Measurements from ENCODE around the gene BCO2. TPM values are rescaled to one million over a fixed set of nuclear protein-coding genes. Genes with fewer than 3 reads are reported as not detected.

The BCO2 gene
- polyA plus RNA-seq, 1 experiment, result 0.56 TPM

DNA sequence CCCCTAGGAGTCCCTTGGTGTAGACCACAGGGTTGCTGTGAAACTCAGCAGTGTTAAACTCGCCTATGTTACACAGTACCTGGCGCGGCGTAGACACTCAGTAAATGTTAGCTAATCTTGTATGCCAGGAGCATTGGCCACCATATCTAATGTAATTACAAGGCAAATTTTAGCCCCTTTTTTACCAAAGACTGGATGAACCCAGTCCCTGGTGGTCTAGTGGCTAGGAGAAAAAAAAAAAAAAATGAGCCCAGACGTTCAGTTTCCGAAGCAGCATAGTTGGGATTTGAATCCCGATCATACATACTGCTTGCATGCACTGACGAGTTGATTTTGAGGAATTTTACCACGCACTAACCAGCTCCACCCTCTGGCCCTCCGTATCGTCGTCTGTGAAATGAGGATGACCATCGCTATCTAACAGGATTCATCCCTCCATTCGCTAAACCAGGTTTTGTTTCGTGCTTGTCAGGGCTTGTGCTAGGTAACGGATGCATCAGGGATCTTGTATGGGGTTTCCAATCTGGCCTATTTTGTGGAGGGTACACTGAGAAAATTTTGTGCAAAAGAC lies 51.6 kb downstream of the BCO2 start:
- DNase-seq (ENCODE audit: low read depth), result no peak
- no peak for TF ChIP-seq CTCF (IDR thresholded peaks at IDR 0.05; ENCODE audit: insufficient read depth, low read depth, low read length)

DNA sequence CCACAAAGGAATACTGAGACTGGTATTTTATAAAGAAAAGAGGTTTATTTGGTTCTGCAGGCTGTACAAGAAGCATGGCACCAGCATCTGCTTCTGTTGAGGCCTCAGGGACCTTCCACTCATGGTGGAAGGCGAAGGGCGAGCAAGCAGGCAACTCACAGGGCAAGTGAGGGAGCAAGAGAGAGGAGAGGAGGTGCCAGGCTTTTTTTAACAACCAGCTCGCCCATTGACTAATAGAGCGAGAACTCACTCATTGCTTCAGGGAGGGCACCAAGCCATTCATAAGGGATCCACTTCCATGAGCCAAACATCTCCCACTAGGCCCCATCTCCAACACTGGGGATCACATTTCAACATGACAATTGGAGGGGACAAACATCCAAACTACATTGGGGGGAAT lies 52.2 kb downstream of the BCO2 start:
- no peak for TF ChIP-seq CTCF (IDR thresholded peaks at IDR 0.05; ENCODE audit: insufficient read depth, low read depth, low read length)
- Histone ChIP-seq H3K4me3 (ENCODE audit: low read depth, low read length) (peak overlapping the region; percentile 62), H3K27me3 (ENCODE audit: control insufficient read depth, insufficient read depth, low read length) (no peaks in the 10 kb centered on the region), H3K36me3 (ENCODE audit: control insufficient read depth, insufficient read depth, low read length) (peaks cover 3% of the 10 kb centered on the region)
- ChIA-PET POLR2A (interaction anchor here (0.7 kb wide), 1 partner anchor 1369 kb away, joined by 3 read pairs; no protein-coding TSS in a partner anchor), CTCF (interaction anchor here (0.9 to 20.9 kb wide), 2 partner anchors 13 to 53 kb away, joined by 3 to 560 read pairs; no protein-coding TSS in a partner anchor)
- no peak for DNase-seq (ENCODE audit: low read depth)

More for the DNA sequence above, 51.6 kb downstream of the BCO2 start:
- no peaks in the 10 kb centered on the region for H3K27me3 ChIP-seq (ENCODE audit: control insufficient read depth, insufficient read depth, low read length)
- H3K36me3 ChIP-seq (ENCODE audit: control insufficient read depth, insufficient read depth, low read length), result peaks cover 3% of the 10 kb centered on the region
- POLR2A ChIA-PET, result interaction anchor here (0.7 kb wide), 1 partner anchor 1368 kb away, joined by 3 read pairs; no protein-coding TSS in a partner anchor
- peak overlapping the region; percentile 62 for H3K4me3 ChIP-seq (ENCODE audit: low read depth, low read length)
- CTCF ChIA-PET, result interaction anchor here (0.9 to 20.9 kb wide), 3 partner anchors 13 to 53 kb away, joined by 3 to 560 read pairs (median 3); no protein-coding TSS in a partner anchor

- DNase-seq (ENCODE audit: low read depth), result no peak
- CTCF ChIA-PET, result interaction anchor here (1.3 to 20.9 kb wide), 2 partner anchors 9 to 51 kb away, joined by 3 to 560 read pairs; no protein-coding TSS in a partner anchor
- POLR2A ChIA-PET, result no interaction called here
- Histone ChIP-seq H3K27me3 (ENCODE audit: control insufficient read depth, insufficient read depth, low read length) (no peaks in the 10 kb centered on the region), H3K36me3 (ENCODE audit: control insufficient read depth, insufficient read depth, low read length) (peaks cover 3% of the 10 kb centered on the region), H3K4me3 (ENCODE audit: low read depth, low read length) (no peak overlapping the region)
- TF ChIP-seq CTCF (IDR thresholded peaks at IDR 0.05; ENCODE audit: insufficient read depth, low read depth, low read length), result no peak
Observed at GRCh38 chr11:112228706-112229105, 53.4 kb downstream of the BCO2 start.

DNA sequence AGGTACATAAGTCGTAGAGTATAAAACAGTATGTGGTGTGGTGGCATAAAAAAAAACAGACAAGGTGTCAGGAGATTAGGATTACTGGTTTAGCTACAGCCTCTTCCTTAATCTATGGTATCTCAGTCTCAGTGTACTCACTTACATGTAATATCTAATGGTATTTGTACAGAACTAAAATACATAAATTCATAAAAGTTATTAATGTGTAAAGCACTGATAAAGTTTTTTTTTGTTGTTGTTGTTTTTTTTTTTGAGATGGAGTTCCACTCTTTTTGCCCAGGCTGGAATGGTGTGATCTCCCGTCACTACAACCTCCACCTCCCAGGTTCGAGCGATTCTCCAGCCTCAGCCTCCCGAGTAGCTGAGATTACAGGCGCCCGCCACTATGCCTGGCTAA lies 53.8 kb downstream of the BCO2 start:
- no peak for DNase-seq (ENCODE audit: low read depth)
- CTCF ChIA-PET, result interaction anchor here (1.3 to 20.9 kb wide), 2 partner anchors 10 to 51 kb away, joined by 3 to 560 read pairs; no protein-coding TSS in a partner anchor
- POLR2A ChIA-PET, result no interaction called here
- no peak for TF ChIP-seq CTCF (IDR thresholded peaks at IDR 0.05; ENCODE audit: insufficient read depth, low read depth, low read length)
- H3K36me3 ChIP-seq (ENCODE audit: control insufficient read depth, insufficient read depth, low read length), result peaks cover 3% of the 10 kb centered on the region
- H3K27me3 ChIP-seq (ENCODE audit: control insufficient read depth, insufficient read depth, low read length), result no peaks in the 10 kb centered on the region
- H3K4me3 ChIP-seq (ENCODE audit: low read depth, low read length), result no peak overlapping the region

GRCh38 chr11:112229746-112230433 lies 54.6 kb downstream of the BCO2 start:
- Histone ChIP-seq H3K36me3 (ENCODE audit: control insufficient read depth, insufficient read depth, low read length) (peaks cover 3% of the 10 kb centered on the region), H3K27me3 (ENCODE audit: control insufficient read depth, insufficient read depth, low read length) (no peaks in the 10 kb centered on the region), H3K4me3 (ENCODE audit: low read depth, low read length) (no peak overlapping the region)
- peak; percentile 83 for DNase-seq (ENCODE audit: low read depth)
- ChIA-PET POLR2A (interaction anchor here (0.6 kb wide), 1 partner anchor 20 kb away, joined by 18 read pairs; no protein-coding TSS in a partner anchor), CTCF (interaction anchor here (0.7 to 20.9 kb wide), 3 partner anchors 11 to 117 kb away, joined by 3 to 560 read pairs (median 3); no protein-coding TSS in a partner anchor)
- no peak for TF ChIP-seq CTCF (IDR thresholded peaks at IDR 0.05; ENCODE audit: insufficient read depth, low read depth, low read length)
